Gastroesophageal sphincter (tissue), 4 donors: ENCODE results near the gene OTUD3. TPM values are rescaled to one million over a fixed set of nuclear protein-coding genes. Genes with fewer than 3 reads are reported as not detected.

Source experiments
- ATAC-seq: fragments of 150-250 bp; one replicate; pipeline ENCODE4 v1.9.1; 2016; ENCODE audit warnings: mild to moderate bottlenecking, moderate library complexity
- H3K27ac ChIP-seq, 4 donors: fragments of 200-600 bp; sonication (generic) in 3 of 4; 1 replicate in 3 of 4; 2 replicates in 1 of 4; pipeline ENCODE4 v1.5.1; 2016 to 2019
- H3K27me3 ChIP-seq: fragments of 200-600 bp; sonication (generic); one replicate; pipeline ENCODE4 v1.5.1; 2019
- H3K36me3 ChIP-seq, 2 donors: fragments of 200-600 bp; sonication (generic); one replicate each; pipeline ENCODE4 v1.5.1; 2019; ENCODE audit warnings: control low read depth in 1 of 2
- H3K4me1 ChIP-seq, 3 donors: fragments of 200-600 bp; sonication (generic); 1 replicate in 2 of 3; 2 replicates in 1 of 3; pipeline ENCODE4 v1.5.1; 2016 to 2019; ENCODE audit warnings: control low read depth in 2 of 3
- H3K4me3 ChIP-seq, 2 donors: fragments of 200-600 bp; sonication (generic); one replicate each; pipeline ENCODE4 v1.5.1; 2019; ENCODE audit warnings: mild to moderate bottlenecking in 1 of 2, moderate library complexity in 1 of 2
- H3K9me3 ChIP-seq, 3 donors: fragments of 200-600 bp; sonication (generic); one replicate each; pipeline ENCODE4 v1.5.1; 2017 to 2019; ENCODE audit warnings: control low read depth in 2 of 3
- CTCF ChIP-seq, 4 experiments: fragments of 200-600 bp in 2 of 4; fragments of 450-650 bp in 2 of 4; sonication (generic) in 1 of 4; IDR thresholded peaks; one replicate each; pipeline ENCODE4 v1.5.1; 2017 to 2019; ENCODE audit warnings: antibody characterized with exemption in 4 of 4, mild to moderate bottlenecking in 2 of 4, moderate library complexity in 2 of 4
- EP300 ChIP-seq: sonication (generic); formaldehyde crosslinking; IDR thresholded peaks from one replicate; pipeline ENCODE4 v1.6.1; 2017; ENCODE audit warnings: antibody characterized with exemption, mild to moderate bottlenecking
- POLR2A ChIP-seq, 2 donors: fragments of 450-650 bp; IDR thresholded peaks; one replicate each; pipeline ENCODE4 v1.6.1; 2017; ENCODE audit warnings: antibody characterized with exemption in 2 of 2, mild to moderate bottlenecking in 2 of 2, moderate library complexity in 1 of 2
- POLR2AphosphoS5 ChIP-seq: sonication (generic); formaldehyde crosslinking; IDR thresholded peaks from one replicate; pipeline ENCODE4 v1.6.1; 2017; ENCODE audit warnings: antibody characterized with exemption
- WGBS, 2 donors: methylation state at CpG; one replicate each; pipeline ENCODE4 v1.1.5; 2018; ENCODE audit warnings: low coverage in 1 of 2; 5-methylcytosine and 5-hydroxymethylcytosine counted together
- total RNA-seq, 4 donors: library from RNA; depleted of rRNA; stranded (reverse); fragments of >200 nt; gene quantifications; one replicate each; pipeline ENCODE4 v1.1.0, GENCODE V29; 2016

The OTUD3 gene
- total RNA-seq, 4 donors from 2014 or later = 6.2 to 9.0 (median 7.9) TPM

GRCh38 chr1:19885821-19886220 lies 3.6 kb downstream of the OTUD3 start:
- peaks cover 7 to 32% (median 14%) of the 10 kb centered on the region in 3 donors for H3K4me1 ChIP-seq
- no peak for ATAC-seq
- peaks cover 0 to 17% of the 10 kb centered on the region in 2 donors for H3K36me3 ChIP-seq
- H3K4me3 ChIP-seq = no peak overlapping the region
- H3K27me3 ChIP-seq = no peaks in the 10 kb centered on the region
- TF ChIP-seq POLR2A (IDR thresholded peaks at IDR 0.05) (no peak), EP300 (no peak), CTCF (IDR thresholded peaks at IDR 0.05) (no peak)
- no peaks in the 10 kb centered on the region for H3K9me3 ChIP-seq
- WGBS, 2 donors = 83 to 96% methylated on average over 2 of the region's 2 CpGs
- no peak overlapping the region for H3K27ac ChIP-seq

- Histone ChIP-seq H3K27me3 (no peaks in the 10 kb centered on the region), H3K36me3 (peaks cover 0 to 40% of the 10 kb centered on the region in 2 donors), H3K9me3 (no peaks in the 10 kb centered on the region), H3K27ac (no peak overlapping the region), H3K4me3 (no peak overlapping the region), H3K4me1 (peaks cover 6 to 24% (median 13%) of the 10 kb centered on the region in 3 donors)
- no peak for ATAC-seq
- 80% methylated on average over 1 of the region's 1 CpG; no CpG with 5 or more reads in 1 of the 2 donors for WGBS, 2 donors
- TF ChIP-seq CTCF (IDR thresholded peaks at IDR 0.05) (no peak), POLR2A (IDR thresholded peaks at IDR 0.05) (no peak), POLR2AphosphoS5 (no peak), EP300 (no peak)
Observed at GRCh38 chr1:19888112-19888511, 5.9 kb downstream of the OTUD3 start.

- no peak overlapping the region for H3K27ac ChIP-seq
- no peaks in the 10 kb centered on the region for H3K27me3 ChIP-seq
- no peak for ATAC-seq
- no peak overlapping the region for H3K4me3 ChIP-seq
- no peaks in the 10 kb centered on the region for H3K9me3 ChIP-seq
- H3K36me3 ChIP-seq = peaks cover 0 to 53% of the 10 kb centered on the region in 2 donors
- no peak for TF ChIP-seq POLR2A (IDR thresholded peaks at IDR 0.05)
- TF ChIP-seq EP300 = no peak
- no peak for TF ChIP-seq CTCF (IDR thresholded peaks at IDR 0.05)
- no peak for TF ChIP-seq POLR2AphosphoS5
- peaks cover 0 to 21% (median 3%) of the 10 kb centered on the region in 3 donors for H3K4me1 ChIP-seq
Observed at GRCh38 chr1:19889656-19890055, 7.5 kb downstream of the OTUD3 start.

GRCh38 chr1:19892129-19892528 lies 9.9 kb downstream of the OTUD3 start:
- H3K9me3 ChIP-seq = no peaks in the 10 kb centered on the region
- H3K4me3 ChIP-seq = no peak overlapping the region
- H3K27me3 ChIP-seq = no peaks in the 10 kb centered on the region
- 86 to 100% methylated on average over 3 of the region's 3 CpGs for WGBS, 2 donors
- no peak for TF ChIP-seq CTCF (IDR thresholded peaks at IDR 0.05)
- no peak for TF ChIP-seq POLR2A (IDR thresholded peaks at IDR 0.05)
- no peak for TF ChIP-seq POLR2AphosphoS5
- peaks cover 0 to 75% of the 10 kb centered on the region in 2 donors for H3K36me3 ChIP-seq
- H3K4me1 ChIP-seq = peaks cover 0 to 12% (median 0%) of the 10 kb centered on the region in 3 donors
- no peak overlapping the region for H3K27ac ChIP-seq
- ATAC-seq = no peak

- no peak for TF ChIP-seq CTCF (IDR thresholded peaks at IDR 0.05)
- TF ChIP-seq POLR2A (IDR thresholded peaks at IDR 0.05) = no peak
- no peak for TF ChIP-seq POLR2AphosphoS5
- no peak for TF ChIP-seq EP300
- WGBS, 2 donors = 74 to 75% methylated on average over 4 to 6 of the region's 6 CpGs
- H3K27me3 ChIP-seq = no peaks in the 10 kb centered on the region
- H3K4me3 ChIP-seq = no peak overlapping the region
- no peaks in the 10 kb centered on the region for H3K9me3 ChIP-seq
- peaks cover 0 to 12% (median 0%) of the 10 kb centered on the region in 3 donors for H3K4me1 ChIP-seq
- no peak overlapping the region for H3K27ac ChIP-seq
- H3K36me3 ChIP-seq = peaks cover 0 to 77% of the 10 kb centered on the region in 2 donors
- ATAC-seq = no peak
Observed at GRCh38 chr1:19892628-19893168, 10.5 kb downstream of the OTUD3 start.
